SK-N-MC (cell line): ENCODE results near the gene TP63.

ENCODE experiments used
- EZH2 ChIP-seq: fragments of 200-600 bp; sonication (generic); IDR thresholded peaks from one replicate; pipeline ENCODE4 v1.6.1; 2017; ENCODE audit warnings: antibody characterized with exemption
- FOXP2 ChIP-seq: optimal IDR thresholded peaks from 2 replicates; pipeline ENCODE3; 2011; ENCODE audit warnings: mild to moderate bottlenecking, moderate library complexity; ENCODE audit not compliant: insufficient read depth; ENCODE audit errors: extremely low read length, control extremely low read depth
- POLR2AphosphoS5 ChIP-seq: IDR thresholded peaks from 2 replicates; pipeline ENCODE4 v1.6.1; 2012; ENCODE audit warnings: mild to moderate bottlenecking, low read depth, low read length, borderline replicate concordance

- TF ChIP-seq EZH2 (no peak), POLR2AphosphoS5 (no peak), FOXP2 (no peak)
Measured at GRCh38 chr3:189605717-189606116, 25.5 kb upstream of the TP63 start.
